Measurements from ENCODE around the gene GLIPR2.

DNA sequence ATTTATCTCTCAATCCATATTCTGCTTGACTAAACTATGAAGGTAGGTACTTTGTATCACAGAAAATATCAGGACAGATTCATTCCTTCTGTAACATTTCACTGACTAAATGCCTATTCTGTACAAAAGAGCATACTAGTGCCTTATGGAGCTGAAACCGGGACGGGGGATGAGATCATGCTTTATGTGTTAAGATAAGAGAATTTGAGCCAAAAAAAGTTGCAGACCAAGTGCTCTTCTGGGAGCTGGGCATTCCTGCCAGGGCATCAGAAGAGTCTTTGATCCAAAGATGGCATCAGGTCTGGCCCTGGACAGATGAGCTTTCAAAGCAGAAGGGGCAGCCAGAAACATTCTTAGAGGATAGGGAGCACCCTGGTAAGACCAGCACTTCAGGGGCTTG, 27.5 kb upstream of the GLIPR2 start:
- TF ChIP-seq JUNB (IDR thresholded peaks at IDR 0.05; ENCODE audit: unreplicated experiment) (no peak), EZH2phosphoT487 (IDR thresholded peaks at IDR 0.05; ENCODE audit: unreplicated experiment) (no peak), NANOG (IDR thresholded peaks at IDR 0.05; ENCODE audit: borderline replicate concordance) (no peak), EZH2 (IDR thresholded peaks at IDR 0.05; ENCODE audit: low read depth, unreplicated experiment) (no peak), POLR2AphosphoS5 (IDR thresholded peaks at IDR 0.05; ENCODE audit: low read depth) (no peak), CREB1 (CRISPR knock-in tag; IDR thresholded peaks at IDR 0.05; ENCODE audit: low read depth) (no peak), ZNF331 (CRISPR knock-in tag; IDR thresholded peaks at IDR 0.05; ENCODE audit: low read depth) (no peak)
- TF ChIP-seq, protein P1, sequence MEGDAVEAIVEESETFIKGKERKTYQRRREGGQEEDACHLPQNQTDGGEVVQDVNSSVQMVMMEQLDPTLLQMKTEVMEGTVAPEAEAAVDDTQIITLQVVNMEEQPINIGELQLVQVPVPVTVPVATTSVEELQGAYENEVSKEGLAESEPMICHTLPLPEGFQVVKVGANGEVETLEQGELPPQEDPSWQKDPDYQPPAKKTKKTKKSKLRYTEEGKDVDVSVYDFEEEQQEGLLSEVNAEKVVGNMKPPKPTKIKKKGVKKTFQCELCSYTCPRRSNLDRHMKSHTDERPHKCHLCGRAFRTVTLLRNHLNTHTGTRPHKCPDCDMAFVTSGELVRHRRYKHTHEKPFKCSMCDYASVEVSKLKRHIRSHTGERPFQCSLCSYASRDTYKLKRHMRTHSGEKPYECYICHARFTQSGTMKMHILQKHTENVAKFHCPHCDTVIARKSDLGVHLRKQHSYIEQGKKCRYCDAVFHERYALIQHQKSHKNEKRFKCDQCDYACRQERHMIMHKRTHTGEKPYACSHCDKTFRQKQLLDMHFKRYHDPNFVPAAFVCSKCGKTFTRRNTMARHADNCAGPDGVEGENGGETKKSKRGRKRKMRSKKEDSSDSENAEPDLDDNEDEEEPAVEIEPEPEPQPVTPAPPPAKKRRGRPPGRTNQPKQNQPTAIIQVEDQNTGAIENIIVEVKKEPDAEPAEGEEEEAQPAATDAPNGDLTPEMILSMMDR (conservative IDR thresholded peaks at IDR 0.05; ENCODE audit: low read depth in 2 of 2): no peak
- TF ChIP-seq, protein P2, sequence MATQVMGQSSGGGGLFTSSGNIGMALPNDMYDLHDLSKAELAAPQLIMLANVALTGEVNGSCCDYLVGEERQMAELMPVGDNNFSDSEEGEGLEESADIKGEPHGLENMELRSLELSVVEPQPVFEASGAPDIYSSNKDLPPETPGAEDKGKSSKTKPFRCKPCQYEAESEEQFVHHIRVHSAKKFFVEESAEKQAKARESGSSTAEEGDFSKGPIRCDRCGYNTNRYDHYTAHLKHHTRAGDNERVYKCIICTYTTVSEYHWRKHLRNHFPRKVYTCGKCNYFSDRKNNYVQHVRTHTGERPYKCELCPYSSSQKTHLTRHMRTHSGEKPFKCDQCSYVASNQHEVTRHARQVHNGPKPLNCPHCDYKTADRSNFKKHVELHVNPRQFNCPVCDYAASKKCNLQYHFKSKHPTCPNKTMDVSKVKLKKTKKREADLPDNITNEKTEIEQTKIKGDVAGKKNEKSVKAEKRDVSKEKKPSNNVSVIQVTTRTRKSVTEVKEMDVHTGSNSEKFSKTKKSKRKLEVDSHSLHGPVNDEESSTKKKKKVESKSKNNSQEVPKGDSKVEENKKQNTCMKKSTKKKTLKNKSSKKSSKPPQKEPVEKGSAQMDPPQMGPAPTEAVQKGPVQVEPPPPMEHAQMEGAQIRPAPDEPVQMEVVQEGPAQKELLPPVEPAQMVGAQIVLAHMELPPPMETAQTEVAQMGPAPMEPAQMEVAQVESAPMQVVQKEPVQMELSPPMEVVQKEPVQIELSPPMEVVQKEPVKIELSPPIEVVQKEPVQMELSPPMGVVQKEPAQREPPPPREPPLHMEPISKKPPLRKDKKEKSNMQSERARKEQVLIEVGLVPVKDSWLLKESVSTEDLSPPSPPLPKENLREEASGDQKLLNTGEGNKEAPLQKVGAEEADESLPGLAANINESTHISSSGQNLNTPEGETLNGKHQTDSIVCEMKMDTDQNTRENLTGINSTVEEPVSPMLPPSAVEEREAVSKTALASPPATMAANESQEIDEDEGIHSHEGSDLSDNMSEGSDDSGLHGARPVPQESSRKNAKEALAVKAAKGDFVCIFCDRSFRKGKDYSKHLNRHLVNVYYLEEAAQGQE (IDR thresholded peaks at IDR 0.05; ENCODE audit: unreplicated experiment): no peak
- TF ChIP-seq, protein P3, sequence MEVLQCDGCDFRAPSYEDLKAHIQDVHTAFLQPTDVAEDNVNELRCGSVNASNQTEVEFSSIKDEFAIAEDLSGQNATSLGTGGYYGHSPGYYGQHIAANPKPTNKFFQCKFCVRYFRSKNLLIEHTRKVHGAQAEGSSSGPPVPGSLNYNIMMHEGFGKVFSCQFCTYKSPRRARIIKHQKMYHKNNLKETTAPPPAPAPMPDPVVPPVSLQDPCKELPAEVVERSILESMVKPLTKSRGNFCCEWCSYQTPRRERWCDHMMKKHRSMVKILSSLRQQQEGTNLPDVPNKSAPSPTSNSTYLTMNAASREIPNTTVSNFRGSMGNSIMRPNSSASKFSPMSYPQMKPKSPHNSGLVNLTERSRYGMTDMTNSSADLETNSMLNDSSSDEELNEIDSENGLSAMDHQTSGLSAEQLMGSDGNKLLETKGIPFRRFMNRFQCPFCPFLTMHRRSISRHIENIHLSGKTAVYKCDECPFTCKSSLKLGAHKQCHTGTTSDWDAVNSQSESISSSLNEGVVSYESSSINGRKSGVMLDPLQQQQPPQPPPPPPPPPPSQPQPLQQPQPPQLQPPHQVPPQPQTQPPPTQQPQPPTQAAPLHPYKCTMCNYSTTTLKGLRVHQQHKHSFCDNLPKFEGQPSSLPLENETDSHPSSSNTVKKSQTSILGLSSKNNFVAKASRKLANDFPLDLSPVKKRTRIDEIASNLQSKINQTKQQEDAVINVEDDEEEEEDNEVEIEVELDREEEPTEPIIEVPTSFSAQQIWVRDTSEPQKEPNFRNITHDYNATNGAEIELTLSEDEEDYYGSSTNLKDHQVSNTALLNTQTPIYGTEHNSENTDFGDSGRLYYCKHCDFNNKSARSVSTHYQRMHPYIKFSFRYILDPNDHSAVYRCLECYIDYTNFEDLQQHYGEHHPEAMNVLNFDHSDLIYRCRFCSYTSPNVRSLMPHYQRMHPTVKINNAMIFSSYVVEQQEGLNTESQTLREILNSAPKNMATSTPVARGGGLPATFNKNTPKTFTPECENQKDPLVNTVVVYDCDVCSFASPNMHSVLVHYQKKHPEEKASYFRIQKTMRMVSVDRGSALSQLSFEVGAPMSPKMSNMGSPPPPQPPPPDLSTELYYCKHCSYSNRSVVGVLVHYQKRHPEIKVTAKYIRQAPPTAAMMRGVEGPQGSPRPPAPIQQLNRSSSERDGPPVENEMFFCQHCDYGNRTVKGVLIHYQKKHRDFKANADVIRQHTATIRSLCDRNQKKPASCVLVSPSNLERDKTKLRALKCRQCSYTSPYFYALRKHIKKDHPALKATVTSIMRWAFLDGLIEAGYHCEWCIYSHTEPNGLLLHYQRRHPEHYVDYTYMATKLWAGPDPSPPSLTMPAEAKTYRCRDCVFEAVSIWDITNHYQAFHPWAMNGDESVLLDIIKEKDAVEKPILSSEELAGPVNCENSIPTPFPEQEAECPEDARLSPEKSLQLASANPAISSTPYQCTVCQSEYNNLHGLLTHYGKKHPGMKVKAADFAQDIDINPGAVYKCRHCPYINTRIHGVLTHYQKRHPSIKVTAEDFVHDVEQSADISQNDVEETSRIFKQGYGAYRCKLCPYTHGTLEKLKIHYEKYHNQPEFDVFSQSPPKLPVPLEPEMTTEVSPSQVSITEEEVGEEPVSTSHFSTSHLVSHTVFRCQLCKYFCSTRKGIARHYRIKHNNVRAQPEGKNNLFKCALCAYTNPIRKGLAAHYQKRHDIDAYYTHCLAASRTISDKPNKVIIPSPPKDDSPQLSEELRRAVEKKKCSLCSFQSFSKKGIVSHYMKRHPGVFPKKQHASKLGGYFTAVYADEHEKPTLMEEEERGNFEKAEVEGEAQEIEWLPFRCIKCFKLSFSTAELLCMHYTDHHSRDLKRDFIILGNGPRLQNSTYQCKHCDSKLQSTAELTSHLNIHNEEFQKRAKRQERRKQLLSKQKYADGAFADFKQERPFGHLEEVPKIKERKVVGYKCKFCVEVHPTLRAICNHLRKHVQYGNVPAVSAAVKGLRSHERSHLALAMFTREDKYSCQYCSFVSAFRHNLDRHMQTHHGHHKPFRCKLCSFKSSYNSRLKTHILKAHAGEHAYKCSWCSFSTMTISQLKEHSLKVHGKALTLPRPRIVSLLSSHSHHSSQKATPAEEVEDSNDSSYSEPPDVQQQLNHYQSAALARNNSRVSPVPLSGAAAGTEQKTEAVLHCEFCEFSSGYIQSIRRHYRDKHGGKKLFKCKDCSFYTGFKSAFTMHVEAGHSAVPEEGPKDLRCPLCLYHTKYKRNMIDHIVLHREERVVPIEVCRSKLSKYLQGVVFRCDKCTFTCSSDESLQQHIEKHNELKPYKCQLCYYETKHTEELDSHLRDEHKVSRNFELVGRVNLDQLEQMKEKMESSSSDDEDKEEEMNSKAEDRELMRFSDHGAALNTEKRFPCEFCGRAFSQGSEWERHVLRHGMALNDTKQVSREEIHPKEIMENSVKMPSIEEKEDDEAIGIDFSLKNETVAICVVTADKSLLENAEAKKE (CRISPR knock-in tag; IDR thresholded peaks at IDR 0.05): no peak
- TF ChIP-seq, protein P4, sequence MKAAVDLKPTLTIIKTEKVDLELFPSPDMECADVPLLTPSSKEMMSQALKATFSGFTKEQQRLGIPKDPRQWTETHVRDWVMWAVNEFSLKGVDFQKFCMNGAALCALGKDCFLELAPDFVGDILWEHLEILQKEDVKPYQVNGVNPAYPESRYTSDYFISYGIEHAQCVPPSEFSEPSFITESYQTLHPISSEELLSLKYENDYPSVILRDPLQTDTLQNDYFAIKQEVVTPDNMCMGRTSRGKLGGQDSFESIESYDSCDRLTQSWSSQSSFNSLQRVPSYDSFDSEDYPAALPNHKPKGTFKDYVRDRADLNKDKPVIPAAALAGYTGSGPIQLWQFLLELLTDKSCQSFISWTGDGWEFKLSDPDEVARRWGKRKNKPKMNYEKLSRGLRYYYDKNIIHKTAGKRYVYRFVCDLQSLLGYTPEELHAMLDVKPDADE (IDR thresholded peaks at IDR 0.05): no peak

Measured in GM23338 (cell line).